BJ (cell line): ENCODE measurements around the gene DCANP1. TPM values are rescaled to one million over a fixed set of nuclear protein-coding genes. Genes with fewer than 3 reads are reported as not detected.

ENCODE experiments used
- CTCF ChIA-PET: fragments of 350-600 bp; formaldehyde crosslinking; extraction: SDS; loops from one replicate; lab custom pipeline; 2021; ENCODE audit warnings: antibody characterized with exemption, inconsistent platforms; lab: Yijun Ruan, JAX
- POLR2A ChIA-PET: fragments of 300-600 bp; sonication (Branson Sonifier 250); formaldehyde crosslinking; extraction: SDS; loops from one replicate; lab custom pipeline; 2021; ENCODE audit warnings: antibody characterized with exemption; lab: Charles Lee
- DNase-seq: peaks from one replicate; pipeline ENCODE4 v3.0.0-alpha.2; 2011; ENCODE audit warnings: low read depth
- H3K27me3 ChIP-seq: 2 replicates; pipeline ENCODE4 v1.6.0; 2011; ENCODE audit warnings: low read length; ENCODE audit not compliant: control insufficient read depth, insufficient read depth
- H3K36me3 ChIP-seq: 2 replicates; pipeline ENCODE4 v1.5.1; 2011; ENCODE audit warnings: low read length; ENCODE audit not compliant: control insufficient read depth, insufficient read depth
- H3K4me3 ChIP-seq: 2 replicates; pipeline ENCODE4 v1.5.1; 2011; ENCODE audit warnings: low read depth, mild to moderate bottlenecking, control low read depth, low read length
- polyA plus RNA-seq: library from polyadenylated mRNA; depleted of rRNA; stranded (reverse); fragments of >200 nt; gene quantifications from 2 replicates; pipeline ENCODE4 v1.2.3, GENCODE V29; 2011
- TF ChIP-seq, protein P1 (sequence below): IDR thresholded peaks from 2 replicates; pipeline ENCODE4 v1.5.1; 2011; ENCODE audit warnings: low read depth, mild to moderate bottlenecking, control low read depth, inconsistent platforms, low read length, moderate library complexity; ENCODE audit not compliant: insufficient read depth

DCANP1 gene
- polyA plus RNA-seq, 1 experiment: not detected

DNA sequence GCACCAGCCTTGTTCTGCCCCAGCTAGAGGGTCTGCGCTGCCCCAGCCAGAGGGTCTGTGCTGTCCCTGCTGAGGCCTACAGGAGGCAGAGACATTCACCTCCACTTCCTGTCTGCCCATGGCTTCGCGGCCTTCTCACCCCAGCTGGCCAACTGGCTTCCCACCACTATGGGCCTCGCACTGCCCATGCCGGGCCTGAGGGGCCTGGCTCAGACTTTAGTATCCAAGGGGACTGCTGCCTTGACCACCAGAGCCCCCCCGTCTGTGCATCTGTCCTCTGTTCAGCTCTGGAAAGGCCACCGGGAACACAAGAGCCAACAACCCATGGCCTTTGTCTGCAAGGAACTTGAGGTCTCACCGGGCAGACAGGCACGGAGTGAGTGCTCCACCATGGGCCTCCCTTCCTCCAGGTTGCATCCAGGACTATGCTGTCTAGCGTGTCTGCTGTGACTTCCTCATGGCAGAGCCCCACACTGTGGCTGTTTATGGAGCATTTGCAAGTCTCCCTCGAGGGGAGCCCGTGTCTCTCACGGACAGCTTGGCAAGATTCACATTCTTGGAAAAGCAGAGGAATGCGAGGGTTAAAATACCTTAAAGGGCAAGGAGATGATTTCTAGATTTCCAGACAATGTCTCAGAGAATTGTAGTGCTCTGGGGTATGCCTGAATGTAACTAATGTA, 1.7 kb downstream of the DCANP1 start:
- H3K4me3 ChIP-seq: no peak overlapping the region
- TF ChIP-seq, protein P1, sequence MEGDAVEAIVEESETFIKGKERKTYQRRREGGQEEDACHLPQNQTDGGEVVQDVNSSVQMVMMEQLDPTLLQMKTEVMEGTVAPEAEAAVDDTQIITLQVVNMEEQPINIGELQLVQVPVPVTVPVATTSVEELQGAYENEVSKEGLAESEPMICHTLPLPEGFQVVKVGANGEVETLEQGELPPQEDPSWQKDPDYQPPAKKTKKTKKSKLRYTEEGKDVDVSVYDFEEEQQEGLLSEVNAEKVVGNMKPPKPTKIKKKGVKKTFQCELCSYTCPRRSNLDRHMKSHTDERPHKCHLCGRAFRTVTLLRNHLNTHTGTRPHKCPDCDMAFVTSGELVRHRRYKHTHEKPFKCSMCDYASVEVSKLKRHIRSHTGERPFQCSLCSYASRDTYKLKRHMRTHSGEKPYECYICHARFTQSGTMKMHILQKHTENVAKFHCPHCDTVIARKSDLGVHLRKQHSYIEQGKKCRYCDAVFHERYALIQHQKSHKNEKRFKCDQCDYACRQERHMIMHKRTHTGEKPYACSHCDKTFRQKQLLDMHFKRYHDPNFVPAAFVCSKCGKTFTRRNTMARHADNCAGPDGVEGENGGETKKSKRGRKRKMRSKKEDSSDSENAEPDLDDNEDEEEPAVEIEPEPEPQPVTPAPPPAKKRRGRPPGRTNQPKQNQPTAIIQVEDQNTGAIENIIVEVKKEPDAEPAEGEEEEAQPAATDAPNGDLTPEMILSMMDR: no peak
- ChIA-PET POLR2A (interaction anchor here (0.5 kb wide), 1 partner anchor 19 kb away, joined by 4 read pairs; no protein-coding TSS in a partner anchor), CTCF (interaction anchor here (0.6 to 1.4 kb wide), 4 partner anchors 10 to 305 kb away, joined by 3 read pairs; no protein-coding TSS in a partner anchor)
- DNase-seq: no peak
- no peaks in the 10 kb centered on the region; the same call in none of the 2 replicates for H3K27me3 ChIP-seq
- no peaks in the 10 kb centered on the region for H3K36me3 ChIP-seq

- ChIA-PET POLR2A (no interaction called here), CTCF (interaction anchor here (1.0 to 1.4 kb wide), 2 partner anchors 9 to 13 kb away, joined by 3 read pairs; no protein-coding TSS in a partner anchor)
- Histone ChIP-seq H3K27me3 (no peaks in the 10 kb centered on the region; the same call in none of the 2 replicates), H3K4me3 (no peak overlapping the region), H3K36me3 (no peaks in the 10 kb centered on the region)
- TF ChIP-seq, protein P1: no peak
- DNase-seq: no peak
Observed at GRCh38 chr5:135444881-135445280, 2.3 kb downstream of the DCANP1 start.

DNA sequence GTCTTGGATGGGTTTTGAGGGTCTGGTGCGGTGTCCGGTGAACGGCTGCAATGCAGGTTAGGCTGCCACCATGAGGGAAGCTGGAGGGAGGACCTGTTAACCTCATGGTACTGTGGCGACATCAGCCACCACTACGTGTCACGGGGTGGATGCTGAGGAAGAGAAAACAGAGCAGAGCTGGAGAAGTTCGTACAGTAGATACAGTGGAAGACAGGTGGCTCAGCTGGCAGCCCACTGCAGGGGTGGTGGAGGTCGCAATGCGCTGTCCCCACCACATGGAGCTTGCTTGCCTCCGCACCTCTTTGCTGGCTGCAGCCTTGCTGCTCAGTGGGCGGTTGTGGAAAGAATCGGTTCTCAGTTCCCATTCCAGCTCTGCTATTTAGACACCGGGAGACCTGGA, 2.8 kb downstream of the DCANP1 start:
- TF ChIP-seq, protein P1: no peak
- CTCF ChIA-PET: interaction anchor here (1.0 to 1.8 kb wide), 4 partner anchors 12 to 22 kb away, joined by 3 to 5 read pairs (median 3); no protein-coding TSS in a partner anchor
- POLR2A ChIA-PET: no interaction called here
- Histone ChIP-seq H3K27me3 (no peaks in the 10 kb centered on the region; the same call in none of the 2 replicates), H3K36me3 (no peaks in the 10 kb centered on the region), H3K4me3 (no peak overlapping the region)
- no peak for DNase-seq

DNA sequence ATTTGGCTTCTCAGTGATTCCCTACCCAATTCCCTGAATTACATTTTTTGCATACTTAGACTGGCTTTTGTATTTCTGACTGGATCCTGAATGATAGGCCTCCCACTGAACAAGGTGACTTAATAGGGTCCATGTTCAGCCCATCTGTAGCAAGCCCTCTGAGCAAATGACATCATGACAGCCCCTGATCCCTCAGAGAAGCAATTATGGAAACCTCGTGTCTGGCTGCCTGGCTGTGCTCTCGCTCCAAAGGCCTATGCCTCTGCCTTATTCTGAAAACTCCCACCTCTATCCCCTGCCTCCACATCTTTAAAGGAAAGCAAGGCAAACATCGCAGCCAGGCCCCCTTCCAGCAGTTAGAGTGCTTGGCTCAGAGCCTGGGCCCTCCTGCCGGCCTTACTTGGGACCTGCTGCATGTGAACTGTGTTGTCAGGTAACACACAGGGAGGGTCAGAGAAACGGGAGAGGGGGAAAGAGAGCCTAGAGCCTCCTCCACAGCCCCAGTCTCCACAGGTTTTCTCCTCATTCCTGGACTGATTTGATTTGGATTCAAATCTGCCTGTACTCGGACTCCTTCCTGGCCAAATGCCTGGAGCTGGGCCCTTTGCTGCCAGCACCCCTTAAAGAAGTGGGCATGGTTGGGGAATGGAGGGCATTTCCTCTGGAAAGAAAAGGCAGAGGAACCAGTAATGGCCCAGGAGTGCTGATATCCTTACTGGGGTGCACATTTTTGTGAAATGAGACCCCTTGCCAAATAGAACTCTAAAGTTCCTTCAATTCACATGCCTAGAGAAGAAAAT, 3.8 kb downstream of the DCANP1 start:
- H3K36me3 ChIP-seq: no peaks in the 10 kb centered on the region
- no peak for DNase-seq
- CTCF ChIA-PET: interaction anchor here (1.0 to 1.8 kb wide), 4 partner anchors 13 to 23 kb away, joined by 3 to 5 read pairs (median 3); no protein-coding TSS in a partner anchor
- POLR2A ChIA-PET: no interaction called here
- no peaks in the 10 kb centered on the region; the same call in 1 of the 2 replicates for H3K27me3 ChIP-seq
- TF ChIP-seq, protein P1: no peak
- H3K4me3 ChIP-seq: no peak overlapping the region
